ENCODE measurements around the gene NOD2. TPM values are rescaled to one million over a fixed set of nuclear protein-coding genes. Genes with fewer than 3 reads are reported as not detected.

Gene NOD2
- total and polyA plus RNA-seq, 2 of the 13 experiments (the other 11 are each of a cell fraction or from before 2014, with no cell fraction given): 0.27 to 0.81 TPM

DNA sequence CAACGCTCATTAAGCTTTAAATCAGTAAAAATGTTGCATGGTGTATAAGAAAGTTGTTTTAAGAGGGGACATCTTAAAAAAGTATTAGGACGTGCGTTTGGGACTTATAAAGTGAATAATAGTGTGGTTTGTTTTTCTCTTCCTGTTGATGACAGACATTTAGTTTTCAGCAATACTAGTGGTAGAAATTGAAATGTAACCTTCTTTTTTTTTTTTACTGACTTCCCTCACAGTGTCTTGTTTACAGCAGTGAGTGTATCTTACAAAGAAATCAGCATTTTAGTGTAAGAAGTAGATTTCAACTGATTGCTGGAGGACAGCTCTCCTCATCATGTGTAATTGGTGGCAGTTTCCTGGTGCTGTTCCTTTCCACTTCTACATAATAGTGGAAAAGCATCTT is 88.1 kb downstream of the NOD2 start:
- Histone ChIP-seq H3K27me3 (ENCODE audit: control insufficient read depth in 1 of 2, insufficient read depth in 2 of 2, low read length in 2 of 2) (no peaks in the 10 kb centered on the region), H3K79me2 (ENCODE audit: insufficient read depth, low read length) (no peaks in the 10 kb centered on the region), H4K20me1 (ENCODE audit: insufficient read depth, low read length) (no peaks in the 10 kb centered on the region), H3K36me3 (replicated peaks in 1 of 2; ENCODE audit: control insufficient read depth in 1 of 2, insufficient read depth in 2 of 2, low read length in 2 of 2) (no peaks in the 10 kb centered on the region), H3K9me3 (ENCODE audit: low read length) (no peaks in the 10 kb centered on the region), H2AFZ (ENCODE audit: low read length) (no peak overlapping the region), H3K27ac (ENCODE audit: extremely low read length, insufficient read depth, low read length) (no peak overlapping the region), H3K9ac (ENCODE audit: insufficient read depth, low read depth, low read length) (no peak overlapping the region), H3K4me1 (ENCODE audit: insufficient read depth, low read length) (no peaks in the 10 kb centered on the region), H3K4me3 (replicated peaks in 1 of 3; ENCODE audit: insufficient read depth in 1 of 3, low read depth in 2 of 3, low read length in 3 of 3) (no peak overlapping the region), H3K4me2 (ENCODE audit: low read depth, low read length) (no peak overlapping the region)
- ChIA-PET POLR2A (no interaction called here), CTCF (ENCODE audit: low intra/inter-chr PET ratio, low total read pairs) (interaction anchor here (2.0 kb wide), 1 partner anchor 25 kb away, joined by 9 read pairs; no protein-coding TSS in a partner anchor)
- 94% methylated on average over 3 of the region's 3 CpGs for WGBS (ENCODE audit: low lambda C conversion rate)
- TF ChIP-seq PRMT3 (CRISPR knock-in tag; IDR thresholded peaks at IDR 0.05; ENCODE audit: borderline replicate concordance, low read depth): no peak
- no peak for TF ChIP-seq ZNF101 (CRISPR knock-in tag; IDR thresholded peaks at IDR 0.05; ENCODE audit: borderline replicate concordance, low read depth)
- TF ChIP-seq ZNF337 (CRISPR knock-in tag; IDR thresholded peaks at IDR 0.05; ENCODE audit: borderline replicate concordance, low read depth): no peak
- TF ChIP-seq, protein P1, sequence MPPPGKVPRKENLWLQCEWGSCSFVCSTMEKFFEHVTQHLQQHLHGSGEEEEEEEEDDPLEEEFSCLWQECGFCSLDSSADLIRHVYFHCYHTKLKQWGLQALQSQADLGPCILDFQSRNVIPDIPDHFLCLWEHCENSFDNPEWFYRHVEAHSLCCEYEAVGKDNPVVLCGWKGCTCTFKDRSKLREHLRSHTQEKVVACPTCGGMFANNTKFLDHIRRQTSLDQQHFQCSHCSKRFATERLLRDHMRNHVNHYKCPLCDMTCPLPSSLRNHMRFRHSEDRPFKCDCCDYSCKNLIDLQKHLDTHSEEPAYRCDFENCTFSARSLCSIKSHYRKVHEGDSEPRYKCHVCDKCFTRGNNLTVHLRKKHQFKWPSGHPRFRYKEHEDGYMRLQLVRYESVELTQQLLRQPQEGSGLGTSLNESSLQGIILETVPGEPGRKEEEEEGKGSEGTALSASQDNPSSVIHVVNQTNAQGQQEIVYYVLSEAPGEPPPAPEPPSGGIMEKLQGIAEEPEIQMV (CRISPR knock-in tag; IDR thresholded peaks at IDR 0.05; ENCODE audit: low read depth): no peak
- TF ChIP-seq ZEB1 (IDR thresholded peaks at IDR 0.05; ENCODE audit: insufficient replicate concordance, low read depth): no peak
- no peak for TF ChIP-seq REL (CRISPR knock-in tag; conservative IDR thresholded peaks at IDR 0.05)
- no peak for TF ChIP-seq MXI1 (IDR thresholded peaks at IDR 0.05; ENCODE audit: borderline replicate concordance, low read depth, low read length)
- no peak for TF ChIP-seq RFX3 (CRISPR knock-in tag; IDR thresholded peaks at IDR 0.05)
- TF ChIP-seq ZNF460 (CRISPR knock-in tag; IDR thresholded peaks at IDR 0.05; ENCODE audit: borderline replicate concordance): no peak
- TF ChIP-seq SMC3 (IDR thresholded peaks at IDR 0.05; ENCODE audit: low read length): no peak
- TF ChIP-seq, protein P2, sequence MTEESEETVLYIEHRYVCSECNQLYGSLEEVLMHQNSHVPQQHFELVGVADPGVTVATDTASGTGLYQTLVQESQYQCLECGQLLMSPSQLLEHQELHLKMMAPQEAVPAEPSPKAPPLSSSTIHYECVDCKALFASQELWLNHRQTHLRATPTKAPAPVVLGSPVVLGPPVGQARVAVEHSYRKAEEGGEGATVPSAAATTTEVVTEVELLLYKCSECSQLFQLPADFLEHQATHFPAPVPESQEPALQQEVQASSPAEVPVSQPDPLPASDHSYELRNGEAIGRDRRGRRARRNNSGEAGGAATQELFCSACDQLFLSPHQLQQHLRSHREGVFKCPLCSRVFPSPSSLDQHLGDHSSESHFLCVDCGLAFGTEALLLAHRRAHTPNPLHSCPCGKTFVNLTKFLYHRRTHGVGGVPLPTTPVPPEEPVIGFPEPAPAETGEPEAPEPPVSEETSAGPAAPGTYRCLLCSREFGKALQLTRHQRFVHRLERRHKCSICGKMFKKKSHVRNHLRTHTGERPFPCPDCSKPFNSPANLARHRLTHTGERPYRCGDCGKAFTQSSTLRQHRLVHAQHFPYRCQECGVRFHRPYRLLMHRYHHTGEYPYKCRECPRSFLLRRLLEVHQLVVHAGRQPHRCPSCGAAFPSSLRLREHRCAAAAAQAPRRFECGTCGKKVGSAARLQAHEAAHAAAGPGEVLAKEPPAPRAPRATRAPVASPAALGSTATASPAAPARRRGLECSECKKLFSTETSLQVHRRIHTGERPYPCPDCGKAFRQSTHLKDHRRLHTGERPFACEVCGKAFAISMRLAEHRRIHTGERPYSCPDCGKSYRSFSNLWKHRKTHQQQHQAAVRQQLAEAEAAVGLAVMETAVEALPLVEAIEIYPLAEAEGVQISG (CRISPR knock-in tag; IDR thresholded peaks at IDR 0.05): no peak
- no peak for TF ChIP-seq ZNF530 (CRISPR knock-in tag; IDR thresholded peaks at IDR 0.05; ENCODE audit: low read depth)
- no peak for TF ChIP-seq ZIK1 (CRISPR knock-in tag; IDR thresholded peaks at IDR 0.05; ENCODE audit: borderline replicate concordance, low read depth)
- no peak for TF ChIP-seq TEAD3 (CRISPR knock-in tag; optimal IDR thresholded peaks at IDR 0.05; ENCODE audit: borderline replicate concordance)
- no peak for TF ChIP-seq ZNF841 (CRISPR knock-in tag; IDR thresholded peaks at IDR 0.05; ENCODE audit: borderline replicate concordance)
- no peak for TF ChIP-seq ARNTL (CRISPR knock-in tag; IDR thresholded peaks at IDR 0.05)
- in situ Hi-C loops (cut with HindIII; ENCODE audit: extremely low pct_ligation_motif_present, low pct_unique_long_range_greater_than_20kb): no loop called here
- intact Hi-C loops (cut with micrococcal nuclease; ENCODE audit: unreplicated experiment): no loop called here
- ATAC-seq (no peak), FAIRE-seq (no peak), DNase-seq (ENCODE audit: low spot score) (no peak)
- no TSS peak for BruUV-seq (replicated peaks)

All from HepG2 (cell line).